Measurements from ENCODE around the gene ADAMTS15. TPM values are rescaled to one million over a fixed set of nuclear protein-coding genes. Genes with fewer than 3 reads are reported as not detected.

ADAMTS15 gene
- total RNA-seq, 2 experiments from 2014 or later = not detected

- no peaks in the 10 kb centered on the region for H3K36me3 ChIP-seq (ENCODE audit: insufficient read depth, low read length)
- no peak overlapping the region for H2AFZ ChIP-seq (ENCODE audit: low read length)
- H3K4me2 ChIP-seq (ENCODE audit: low read length) = no peak overlapping the region
- no TSS peak for BruUV-seq (replicated peaks)
- no peak for TF ChIP-seq EZH2phosphoT487 (IDR thresholded peaks at IDR 0.05; ENCODE audit: borderline replicate concordance, low read depth, low read length)
- no peak for TF ChIP-seq CTCF (conservative IDR thresholded peaks at IDR 0.05; ENCODE audit: low read length)
- no peak overlapping the region for H3K27ac ChIP-seq (ENCODE audit: low read depth, low read length, poor library complexity, severe bottlenecking)
- no peaks in the 10 kb centered on the region for H4K20me1 ChIP-seq (ENCODE audit: insufficient read depth, low read length)
- intact Hi-C loops (cut with micrococcal nuclease; ENCODE audit: unreplicated experiment) = no loop called here
- H3K4me1 ChIP-seq (ENCODE audit: insufficient read depth, low read length, poor library complexity, severe bottlenecking) = no peaks in the 10 kb centered on the region
- POLR2A ChIA-PET = interaction anchor here (0.5 to 0.7 kb wide), 2 partner anchors 47 to 51 kb away, joined by 3 read pairs; no protein-coding TSS in a partner anchor
- no peak for DNase-seq (ENCODE audit: low spot score)
- H3K4me3 ChIP-seq (ENCODE audit: low read depth, low read length, poor library complexity, severe bottlenecking) = no peak overlapping the region
- CTCF ChIA-PET (ENCODE audit: unreplicated experiment) = no interaction called here
- no peaks in the 10 kb centered on the region for H3K9me3 ChIP-seq (ENCODE audit: low read length)
- no peaks in the 10 kb centered on the region for H3K9me2 ChIP-seq (ENCODE audit: insufficient read depth, low read length)
- H3K79me2 ChIP-seq (ENCODE audit: insufficient read depth, low read depth, low read length) = no peaks in the 10 kb centered on the region
Observed at GRCh38 chr11:130403967-130404366, 44.5 kb upstream of the ADAMTS15 start.

- Histone ChIP-seq H3K79me2 (ENCODE audit: insufficient read depth, low read depth, low read length) (no peaks in the 10 kb centered on the region), H3K4me3 (ENCODE audit: low read depth, low read length, poor library complexity, severe bottlenecking) (no peak overlapping the region), H4K20me1 (ENCODE audit: insufficient read depth, low read length) (no peaks in the 10 kb centered on the region), H3K4me1 (ENCODE audit: insufficient read depth, low read length, poor library complexity, severe bottlenecking) (no peaks in the 10 kb centered on the region), H3K27ac (ENCODE audit: low read depth, low read length, poor library complexity, severe bottlenecking) (no peak overlapping the region), H3K36me3 (ENCODE audit: insufficient read depth, low read length) (no peaks in the 10 kb centered on the region), H3K4me2 (ENCODE audit: low read length) (no peak overlapping the region), H3K9me2 (ENCODE audit: insufficient read depth, low read length) (no peaks in the 10 kb centered on the region), H2AFZ (ENCODE audit: low read length) (no peak overlapping the region), H3K9me3 (ENCODE audit: low read length) (no peaks in the 10 kb centered on the region)
- intact Hi-C loops (cut with micrococcal nuclease; ENCODE audit: unreplicated experiment) = no loop called here
- ChIA-PET POLR2A (no interaction called here), CTCF (ENCODE audit: unreplicated experiment) (no interaction called here)
- TF ChIP-seq CTCF (conservative IDR thresholded peaks at IDR 0.05; ENCODE audit: low read length) (no peak), EZH2phosphoT487 (IDR thresholded peaks at IDR 0.05; ENCODE audit: borderline replicate concordance, low read depth, low read length) (no peak)
- DNase-seq (ENCODE audit: low spot score) = no peak
- BruUV-seq (replicated peaks) = no TSS peak
Observed at GRCh38 chr11:130404727-130405126, 43.7 kb upstream of the ADAMTS15 start.

- no TSS peak for BruUV-seq (replicated peaks)
- Histone ChIP-seq H3K36me3 (ENCODE audit: insufficient read depth, low read length) (no peaks in the 10 kb centered on the region), H3K4me2 (ENCODE audit: low read length) (no peak overlapping the region), H4K20me1 (ENCODE audit: insufficient read depth, low read length) (no peaks in the 10 kb centered on the region), H3K27ac (ENCODE audit: low read depth, low read length, poor library complexity, severe bottlenecking) (no peak overlapping the region), H3K9me2 (ENCODE audit: insufficient read depth, low read length) (no peaks in the 10 kb centered on the region), H3K4me1 (ENCODE audit: insufficient read depth, low read length, poor library complexity, severe bottlenecking) (no peaks in the 10 kb centered on the region), H3K9me3 (ENCODE audit: low read length) (no peaks in the 10 kb centered on the region), H3K4me3 (ENCODE audit: low read depth, low read length, poor library complexity, severe bottlenecking) (no peak overlapping the region), H2AFZ (ENCODE audit: low read length) (no peak overlapping the region), H3K79me2 (ENCODE audit: insufficient read depth, low read depth, low read length) (no peaks in the 10 kb centered on the region)
- ChIA-PET POLR2A (interaction anchor here (0.6 kb wide), 1 partner anchor 9 kb away, joined by 3 read pairs; no protein-coding TSS in a partner anchor), CTCF (ENCODE audit: unreplicated experiment) (no interaction called here)
- no peak for DNase-seq (ENCODE audit: low spot score)
- TF ChIP-seq CTCF (conservative IDR thresholded peaks at IDR 0.05; ENCODE audit: low read length) = no peak
- no peak for TF ChIP-seq EZH2phosphoT487 (IDR thresholded peaks at IDR 0.05; ENCODE audit: borderline replicate concordance, low read depth, low read length)
- intact Hi-C loops (cut with micrococcal nuclease; ENCODE audit: unreplicated experiment) = no loop called here
Observed at GRCh38 chr11:130405428-130405827, 43.0 kb upstream of the ADAMTS15 start.
